ENCODE measurements around the gene TBC1D17.
A peak's percentile ranks its signal among the peaks of the same experiment; 100 is the strongest.

TBC1D17 gene

DNA sequence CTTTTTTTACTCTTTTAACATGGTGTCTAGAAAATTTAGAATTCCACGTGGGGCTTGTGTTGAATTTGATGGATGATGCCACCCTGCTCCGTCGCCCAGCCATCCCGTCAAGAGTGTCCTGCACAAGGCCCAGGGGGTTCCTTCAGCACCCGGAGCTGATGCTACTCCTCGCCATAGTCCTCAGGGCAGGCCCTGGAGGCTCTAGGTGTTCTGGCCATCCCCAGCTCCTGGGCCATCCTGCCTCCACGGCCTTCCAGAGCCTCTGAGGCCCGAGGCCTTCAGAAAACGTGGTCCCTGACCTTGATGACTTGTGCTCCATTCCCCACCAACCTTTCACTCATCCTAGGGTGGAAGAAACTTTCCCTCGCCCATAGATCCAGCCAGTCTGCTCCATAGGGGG, 3.7 kb upstream of the TBC1D17 start:
- Histone ChIP-seq H3K36me3 (ENCODE audit: insufficient read depth, low read length) (peaks cover 25% of the 10 kb centered on the region), H3K27me3 (ENCODE audit: control insufficient read depth in 1 of 2, insufficient read depth in 2 of 2, low read length in 2 of 2) (no peaks in the 10 kb centered on the region), H3K27ac (ENCODE audit: low read depth, low read length) (peak overlapping the region; percentile 42), H3K4me3 (ENCODE audit: low read depth in 1 of 2, low read length in 2 of 2) (no peak overlapping the region), H3K9ac (ENCODE audit: low read length) (no peak overlapping the region), H3K9me3 (ENCODE audit: low read length) (no peaks in the 10 kb centered on the region), H3K4me1 (ENCODE audit: insufficient read depth, low read length) (peaks cover 25% of the 10 kb centered on the region)

DNA sequence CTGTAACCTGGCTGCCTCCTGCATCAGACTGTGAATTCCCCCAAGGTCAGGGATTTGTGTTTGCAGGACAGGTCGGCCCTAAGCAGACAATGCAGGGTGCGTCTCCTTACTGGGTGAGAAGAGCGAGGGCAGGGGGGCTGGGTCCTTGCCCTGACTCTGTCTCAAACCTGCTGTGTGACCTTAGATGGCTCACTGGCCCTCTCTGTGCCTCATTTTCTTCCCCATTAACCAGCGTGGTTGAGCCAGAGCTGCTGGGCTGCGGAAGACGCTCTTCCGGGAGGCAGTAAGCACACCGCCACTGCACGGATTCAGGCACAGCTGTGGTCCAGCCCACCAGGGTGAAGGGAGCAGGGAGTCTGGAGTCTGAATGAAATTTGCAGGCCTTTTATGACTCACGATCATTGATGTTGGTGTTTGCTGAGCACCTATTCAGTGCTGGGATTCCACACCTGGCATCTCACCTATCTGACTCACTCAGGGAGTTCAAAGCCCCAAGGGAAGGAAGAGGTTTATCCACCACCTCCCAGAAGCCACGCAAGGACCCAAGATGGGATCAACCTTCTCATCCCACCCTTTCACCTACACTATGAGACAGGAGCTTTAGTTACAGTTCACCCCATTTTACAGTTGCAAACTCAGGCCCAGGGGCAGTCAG, 2.9 kb upstream of the TBC1D17 start:
- Histone ChIP-seq H3K36me3 (ENCODE audit: insufficient read depth, low read length) (peaks cover 33% of the 10 kb centered on the region), H3K27ac (ENCODE audit: low read depth, low read length) (no peak overlapping the region), H3K9me3 (ENCODE audit: low read length) (no peaks in the 10 kb centered on the region), H3K27me3 (ENCODE audit: control insufficient read depth in 1 of 2, insufficient read depth in 2 of 2, low read length in 2 of 2) (no peaks in the 10 kb centered on the region), H3K9ac (ENCODE audit: low read length) (no peak overlapping the region), H3K4me1 (ENCODE audit: insufficient read depth, low read length) (peaks cover 29% of the 10 kb centered on the region), H3K4me3 (ENCODE audit: low read depth in 1 of 2, low read length in 2 of 2) (no peak overlapping the region)

DNA sequence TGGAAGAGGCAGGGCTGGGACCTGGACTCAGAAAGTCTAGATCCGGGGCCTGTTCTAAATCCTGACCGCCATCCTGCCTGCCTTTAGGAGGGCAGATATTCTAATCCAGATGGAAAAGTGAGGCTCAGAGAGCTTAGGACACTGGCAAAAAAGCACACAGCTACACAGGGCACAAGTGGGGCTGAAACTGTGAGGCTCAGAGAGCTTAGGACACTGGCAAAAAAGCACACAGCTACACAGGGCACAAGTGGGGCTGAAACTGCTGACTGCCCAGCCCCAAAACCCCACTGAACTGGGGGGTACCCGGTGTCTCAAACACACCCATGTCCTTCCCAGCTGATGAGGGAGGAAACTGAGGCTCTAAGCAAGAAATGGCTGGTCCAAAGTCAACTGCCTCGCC, 2.3 kb upstream of the TBC1D17 start:
- Histone ChIP-seq H3K4me1 (ENCODE audit: insufficient read depth, low read length) (peaks cover 26% of the 10 kb centered on the region), H3K27ac (ENCODE audit: low read depth, low read length) (peak overlapping the region; percentile 83), H3K27me3 (ENCODE audit: control insufficient read depth in 1 of 2, insufficient read depth in 2 of 2, low read length in 2 of 2) (no peaks in the 10 kb centered on the region), H3K9ac (ENCODE audit: low read length) (peak overlapping the region; percentile 94), H3K36me3 (ENCODE audit: insufficient read depth, low read length) (peaks cover 37% of the 10 kb centered on the region), H3K4me3 (ENCODE audit: low read depth in 1 of 2, low read length in 2 of 2) (peak overlapping the region; percentile 54 to 94), H3K9me3 (ENCODE audit: low read length) (no peaks in the 10 kb centered on the region)

DNA sequence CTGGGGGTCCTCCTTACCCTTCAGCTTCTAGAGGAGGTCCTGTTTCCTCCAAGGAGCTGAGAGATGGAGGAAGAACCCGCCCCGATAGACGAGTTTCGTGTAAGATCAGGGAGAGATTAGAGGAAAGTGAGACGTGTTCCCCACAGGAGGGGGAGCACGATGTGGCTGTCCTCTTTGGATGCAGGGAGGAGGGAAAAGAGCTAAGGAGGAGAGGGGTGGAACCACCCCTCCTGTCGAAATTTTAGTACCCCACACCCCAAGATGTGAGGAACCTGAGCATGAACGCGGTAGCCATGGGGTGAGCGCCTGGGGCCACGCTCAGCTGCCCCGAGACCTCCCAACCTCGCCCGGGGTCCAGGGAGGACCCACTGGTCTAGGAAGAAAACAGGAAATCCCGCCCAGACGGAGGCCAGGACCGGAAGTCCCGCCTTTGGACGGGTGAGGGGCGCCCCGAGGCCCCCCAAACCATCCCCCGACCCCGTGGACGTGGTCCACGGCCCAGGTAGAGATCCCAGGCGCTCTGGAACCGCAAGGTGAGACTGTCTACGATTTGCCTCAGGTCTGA, 1.6 kb upstream of the TBC1D17 start:
- Histone ChIP-seq H3K36me3 (ENCODE audit: insufficient read depth, low read length) (peaks cover 43% of the 10 kb centered on the region), H3K27me3 (ENCODE audit: control insufficient read depth in 1 of 2, insufficient read depth in 2 of 2, low read length in 2 of 2) (no peaks in the 10 kb centered on the region), H3K9ac (ENCODE audit: low read length) (peak overlapping the region; percentile 94), H3K4me3 (ENCODE audit: low read depth in 1 of 2, low read length in 2 of 2) (peak overlapping the region; percentile 54 to 94), H3K27ac (ENCODE audit: low read depth, low read length) (peak overlapping the region; percentile 83), H3K4me1 (ENCODE audit: insufficient read depth, low read length) (peaks cover 19% of the 10 kb centered on the region), H3K9me3 (ENCODE audit: low read length) (no peaks in the 10 kb centered on the region)

DNA sequence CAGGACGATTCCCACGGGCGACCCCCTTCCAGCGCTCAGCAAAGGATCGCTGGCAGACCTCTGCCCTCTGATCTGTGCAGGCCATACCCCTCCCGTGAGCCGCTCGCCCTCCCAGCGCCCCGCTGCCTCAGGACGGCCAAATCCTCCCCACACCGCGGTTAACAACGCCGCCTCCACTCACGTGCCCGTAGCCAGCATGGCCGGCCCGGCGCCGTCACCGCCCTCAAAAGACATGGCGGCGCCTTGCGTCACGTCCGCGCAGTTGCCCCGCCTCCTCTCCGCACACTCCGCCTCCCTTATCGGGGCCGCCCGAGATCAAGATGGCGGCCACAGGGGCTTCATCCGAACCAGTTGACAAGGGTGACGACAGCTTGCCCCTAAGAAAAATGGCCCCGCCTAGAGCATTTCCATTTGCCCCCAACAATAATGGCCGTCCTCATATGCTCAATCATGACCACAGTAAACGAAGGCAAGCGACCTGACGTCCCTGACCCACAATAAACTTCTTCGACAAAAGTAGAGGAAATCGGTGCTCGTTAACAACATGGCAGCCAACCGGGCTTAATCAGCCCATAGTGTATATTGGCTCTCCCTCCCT, 981 bp upstream of the TBC1D17 start:
- Histone ChIP-seq H3K27ac (ENCODE audit: low read depth, low read length) (peak overlapping the region; percentile 99), H3K4me1 (ENCODE audit: insufficient read depth, low read length) (peaks cover 19% of the 10 kb centered on the region), H3K27me3 (ENCODE audit: control insufficient read depth in 1 of 2, insufficient read depth in 2 of 2, low read length in 2 of 2) (no peaks in the 10 kb centered on the region), H3K4me3 (ENCODE audit: low read depth in 1 of 2, low read length in 2 of 2) (peak overlapping the region; percentile 54 to 94), H3K9ac (ENCODE audit: low read length) (peak overlapping the region; percentile 94), H3K9me3 (ENCODE audit: low read length) (no peaks in the 10 kb centered on the region), H3K36me3 (ENCODE audit: insufficient read depth, low read length) (peaks cover 44% of the 10 kb centered on the region)

DNA sequence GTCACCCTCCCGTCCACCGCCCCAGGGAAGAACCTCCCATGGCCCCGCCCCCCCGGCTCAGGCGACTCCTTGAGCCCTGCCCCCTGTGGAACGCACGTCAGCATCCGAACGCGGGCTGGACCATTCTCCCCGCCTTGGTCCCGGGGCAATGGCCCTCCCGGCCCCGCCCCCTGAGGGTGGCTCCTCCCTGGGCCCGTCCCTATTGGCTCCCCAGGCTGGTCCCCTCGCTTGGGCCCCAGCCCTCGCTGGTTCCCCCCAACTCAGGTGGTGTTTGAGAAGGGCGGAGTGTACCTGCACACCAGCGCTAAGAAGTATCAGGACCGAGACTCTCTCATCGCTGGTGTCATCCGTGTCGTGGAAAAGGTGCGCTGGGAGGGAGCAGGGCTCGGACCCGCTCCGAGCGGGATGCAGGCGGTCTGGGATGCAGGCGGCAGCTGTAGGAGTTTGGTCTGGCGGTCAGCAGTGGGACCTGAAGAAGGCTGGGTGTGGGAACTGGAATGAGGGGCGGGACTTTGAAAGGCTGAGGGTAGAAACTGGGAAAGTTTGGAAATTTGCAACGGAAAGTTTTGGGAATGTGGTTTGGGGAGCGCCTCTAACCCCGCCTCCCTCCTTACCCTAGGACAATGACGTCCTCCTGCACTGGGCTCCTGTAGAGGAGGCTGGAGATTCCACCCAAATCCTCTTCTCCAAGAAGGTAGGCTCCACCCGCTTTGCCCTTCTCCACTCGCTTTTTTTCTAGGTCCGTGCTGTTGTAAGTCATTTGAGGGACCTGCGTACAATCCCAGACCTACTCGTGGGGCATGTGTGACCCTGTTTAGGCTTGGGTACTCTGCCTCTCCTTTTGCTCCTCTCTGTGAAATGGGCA, 609 bp downstream of the TBC1D17 start:
- H3K9ac ChIP-seq (ENCODE audit: low read length) = peak overlapping the region; percentile 94
- H3K4me1 ChIP-seq (ENCODE audit: insufficient read depth, low read length) = peaks cover 19% of the 10 kb centered on the region
- peaks cover 51% of the 10 kb centered on the region for H3K36me3 ChIP-seq (ENCODE audit: insufficient read depth, low read length)
- peak overlapping the region; percentile 99 for H3K27ac ChIP-seq (ENCODE audit: low read depth, low read length)
- no peaks in the 10 kb centered on the region for H3K27me3 ChIP-seq (ENCODE audit: control insufficient read depth in 1 of 2, insufficient read depth in 2 of 2, low read length in 2 of 2)
- H3K9me3 ChIP-seq (ENCODE audit: low read length) = no peaks in the 10 kb centered on the region
- peak overlapping the region; percentile 51 to 94 for H3K4me3 ChIP-seq (ENCODE audit: low read depth in 1 of 2, low read length in 2 of 2)

DNA sequence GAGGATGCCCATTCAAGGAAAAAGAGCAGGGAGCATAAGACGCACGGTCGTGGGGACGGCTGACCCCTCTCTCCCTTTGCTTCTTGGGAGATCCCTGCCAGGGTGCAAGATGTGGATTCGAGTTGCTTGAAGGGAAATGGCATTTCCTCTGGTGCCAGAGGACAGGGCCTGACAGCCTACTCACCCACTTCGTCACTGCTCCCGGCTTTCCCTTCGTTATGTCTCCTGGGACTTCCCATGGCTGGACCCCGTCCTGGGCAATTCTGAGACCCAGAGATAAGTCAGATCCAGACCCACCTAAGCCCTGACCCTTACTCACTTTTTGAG, 1.2 kb downstream of the TBC1D17 start:
- H3K27me3 ChIP-seq (ENCODE audit: control insufficient read depth in 1 of 2, insufficient read depth in 2 of 2, low read length in 2 of 2) = no peaks in the 10 kb centered on the region
- peaks cover 57% of the 10 kb centered on the region for H3K36me3 ChIP-seq (ENCODE audit: insufficient read depth, low read length)
- peak overlapping the region; percentile 99 for H3K27ac ChIP-seq (ENCODE audit: low read depth, low read length)
- peaks cover 19% of the 10 kb centered on the region for H3K4me1 ChIP-seq (ENCODE audit: insufficient read depth, low read length)
- H3K4me3 ChIP-seq (ENCODE audit: low read depth in 1 of 2, low read length in 2 of 2) = peak overlapping the region in 1 of 2 donors; percentile 94
- H3K9me3 ChIP-seq (ENCODE audit: low read length) = no peaks in the 10 kb centered on the region
- no peak overlapping the region for H3K9ac ChIP-seq (ENCODE audit: low read length)

DNA sequence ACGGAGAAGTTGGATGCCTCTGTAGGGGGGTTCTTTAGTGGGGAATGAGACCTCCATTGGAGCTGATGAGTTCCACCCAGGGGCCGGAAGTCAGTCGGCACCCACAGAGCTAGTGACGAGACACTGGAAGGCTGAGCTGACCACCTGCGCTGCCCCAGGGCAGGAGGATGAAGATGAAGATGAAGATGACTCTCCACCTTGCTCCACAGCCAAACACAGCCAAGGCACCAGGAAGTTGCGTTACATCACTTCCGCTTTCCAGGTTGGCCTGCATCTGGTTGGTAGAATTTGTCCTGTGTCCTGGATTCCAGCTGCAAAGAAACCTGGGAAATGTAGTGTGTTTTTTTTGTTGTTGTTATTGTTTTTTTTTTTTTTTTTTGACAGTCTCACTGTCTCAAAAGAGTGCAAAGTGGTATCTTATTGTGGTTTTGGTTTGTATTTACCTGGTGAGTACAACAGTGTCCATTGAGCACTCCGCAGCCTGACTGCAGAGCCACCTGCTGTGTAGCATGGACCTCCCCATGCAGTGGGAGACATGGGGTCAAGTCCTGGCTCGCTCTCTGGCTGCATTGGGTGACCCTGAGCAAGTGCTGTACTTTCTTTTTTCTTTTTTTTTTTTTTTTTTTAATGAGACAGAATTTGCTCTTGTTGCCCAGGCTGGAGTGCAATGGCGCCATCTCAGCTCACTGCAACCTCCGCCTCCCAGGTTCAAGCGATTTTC, 1.9 kb downstream of the TBC1D17 start:
- no peak overlapping the region for H3K9ac ChIP-seq (ENCODE audit: low read length)

DNA sequence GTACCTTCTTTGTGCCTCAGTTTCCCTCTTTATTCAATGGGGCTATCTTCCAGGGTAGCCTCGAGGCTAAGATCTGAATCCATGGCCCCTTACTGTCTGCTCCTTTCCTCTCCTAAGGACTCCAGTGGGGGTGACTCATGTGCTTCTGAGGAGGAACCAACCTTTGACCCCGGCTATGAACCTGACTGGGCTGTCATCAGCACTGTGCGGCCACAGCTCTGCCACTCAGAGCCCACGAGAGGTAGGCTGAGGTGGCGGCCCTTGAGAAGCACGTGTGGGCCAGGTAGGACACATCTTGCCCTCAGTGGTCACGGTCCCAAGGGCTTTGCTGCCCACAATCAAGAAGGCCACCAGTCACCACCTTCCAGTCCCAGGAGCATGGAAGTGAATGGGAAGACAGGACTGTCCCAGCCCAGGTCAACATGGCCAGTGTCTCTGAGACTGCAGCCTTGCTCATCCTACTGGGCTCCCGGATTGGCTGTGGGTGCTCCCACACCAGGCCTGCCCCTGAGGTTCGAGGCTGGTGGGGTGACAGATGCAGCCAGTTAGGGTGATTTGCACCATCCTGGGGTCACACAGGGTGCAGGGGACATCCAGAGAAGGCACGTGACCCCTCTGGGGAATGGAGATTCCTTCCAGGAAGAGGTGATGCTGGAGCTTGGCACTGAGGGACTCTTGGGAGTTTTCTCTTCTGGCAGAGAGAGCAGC, 2.8 kb downstream of the TBC1D17 start:
- Histone ChIP-seq H3K27me3 (ENCODE audit: control insufficient read depth in 1 of 2, insufficient read depth in 2 of 2, low read length in 2 of 2) (no peaks in the 10 kb centered on the region), H3K4me1 (ENCODE audit: insufficient read depth, low read length) (peaks cover 17% of the 10 kb centered on the region), H3K36me3 (ENCODE audit: insufficient read depth, low read length) (peaks cover 64% of the 10 kb centered on the region), H3K27ac (ENCODE audit: low read depth, low read length) (no peak overlapping the region), H3K4me3 (ENCODE audit: low read depth in 1 of 2, low read length in 2 of 2) (no peak overlapping the region), H3K9ac (ENCODE audit: low read length) (no peak overlapping the region), H3K9me3 (ENCODE audit: low read length) (no peaks in the 10 kb centered on the region)

More for the DNA sequence above, 1.9 kb downstream of the TBC1D17 start:
- no peaks in the 10 kb centered on the region for H3K9me3 ChIP-seq (ENCODE audit: low read length)
- peaks cover 59% of the 10 kb centered on the region for H3K36me3 ChIP-seq (ENCODE audit: insufficient read depth, low read length)
- H3K4me1 ChIP-seq (ENCODE audit: insufficient read depth, low read length) = peaks cover 19% of the 10 kb centered on the region
- H3K27me3 ChIP-seq (ENCODE audit: control insufficient read depth in 1 of 2, insufficient read depth in 2 of 2, low read length in 2 of 2) = no peaks in the 10 kb centered on the region
- no peak overlapping the region for H3K27ac ChIP-seq (ENCODE audit: low read depth, low read length)
- H3K4me3 ChIP-seq (ENCODE audit: low read depth in 1 of 2, low read length in 2 of 2) = no peak overlapping the region

DNA sequence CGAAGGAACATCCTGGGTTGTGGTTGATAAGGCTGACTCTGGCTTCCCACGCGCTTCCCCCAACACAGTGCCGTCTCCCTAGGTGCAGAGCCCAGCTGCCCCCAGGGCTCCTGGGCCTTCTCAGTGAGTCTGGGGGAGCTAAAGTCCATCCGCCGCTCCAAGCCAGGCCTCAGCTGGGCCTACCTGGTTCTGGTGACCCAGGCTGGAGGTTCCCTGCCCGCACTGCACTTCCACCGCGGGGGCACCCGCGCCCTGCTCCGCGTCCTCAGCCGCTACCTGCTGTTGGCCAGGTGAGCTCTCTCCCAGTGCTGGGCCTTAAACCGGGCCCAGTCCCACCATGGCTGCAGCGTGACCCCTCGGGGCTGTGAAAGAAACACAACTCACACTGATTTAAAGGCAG, 3.7 kb downstream of the TBC1D17 start:
- Histone ChIP-seq H3K4me1 (ENCODE audit: insufficient read depth, low read length) (peaks cover 13% of the 10 kb centered on the region), H3K27ac (ENCODE audit: low read depth, low read length) (no peak overlapping the region), H3K4me3 (ENCODE audit: low read depth in 1 of 2, low read length in 2 of 2) (no peak overlapping the region), H3K9ac (ENCODE audit: low read length) (no peak overlapping the region), H3K36me3 (ENCODE audit: insufficient read depth, low read length) (peaks cover 64% of the 10 kb centered on the region), H3K27me3 (ENCODE audit: control insufficient read depth in 1 of 2, insufficient read depth in 2 of 2, low read length in 2 of 2) (no peaks in the 10 kb centered on the region), H3K9me3 (ENCODE audit: low read length) (no peaks in the 10 kb centered on the region)

All from muscle layer of colon (tissue), 2 donors.